ENCODE results near the gene C16orf96. TPM values are rescaled to one million over a fixed set of nuclear protein-coding genes. Genes with fewer than 3 reads are reported as not detected.

Gene C16orf96
- total RNA-seq, 4 donors from 2014 or later: 0.04 to 0.19 (median 0.06) TPM; not detected in 1

- Histone ChIP-seq H3K9me3 (no peaks in the 10 kb centered on the region), H3K4me1 (peaks cover 12 to 45% (median 12%) of the 10 kb centered on the region in 3 donors), H3K27me3 (peaks cover 0 to 15% (median 0%) of the 10 kb centered on the region in 4 donors), H3K27ac (no peak overlapping the region), H3K4me3 (no peak overlapping the region), H3K36me3 (no peaks in the 10 kb centered on the region)
- TF ChIP-seq, protein P1, sequence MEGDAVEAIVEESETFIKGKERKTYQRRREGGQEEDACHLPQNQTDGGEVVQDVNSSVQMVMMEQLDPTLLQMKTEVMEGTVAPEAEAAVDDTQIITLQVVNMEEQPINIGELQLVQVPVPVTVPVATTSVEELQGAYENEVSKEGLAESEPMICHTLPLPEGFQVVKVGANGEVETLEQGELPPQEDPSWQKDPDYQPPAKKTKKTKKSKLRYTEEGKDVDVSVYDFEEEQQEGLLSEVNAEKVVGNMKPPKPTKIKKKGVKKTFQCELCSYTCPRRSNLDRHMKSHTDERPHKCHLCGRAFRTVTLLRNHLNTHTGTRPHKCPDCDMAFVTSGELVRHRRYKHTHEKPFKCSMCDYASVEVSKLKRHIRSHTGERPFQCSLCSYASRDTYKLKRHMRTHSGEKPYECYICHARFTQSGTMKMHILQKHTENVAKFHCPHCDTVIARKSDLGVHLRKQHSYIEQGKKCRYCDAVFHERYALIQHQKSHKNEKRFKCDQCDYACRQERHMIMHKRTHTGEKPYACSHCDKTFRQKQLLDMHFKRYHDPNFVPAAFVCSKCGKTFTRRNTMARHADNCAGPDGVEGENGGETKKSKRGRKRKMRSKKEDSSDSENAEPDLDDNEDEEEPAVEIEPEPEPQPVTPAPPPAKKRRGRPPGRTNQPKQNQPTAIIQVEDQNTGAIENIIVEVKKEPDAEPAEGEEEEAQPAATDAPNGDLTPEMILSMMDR (IDR thresholded peaks at IDR 0.05): no peak
- TF ChIP-seq POLR2A (IDR thresholded peaks at IDR 0.05): no peak
- DNase-seq: no peak
- intact Hi-C loops (cut with DNase I): no loop called here
- WGBS, 2 donors: 39 to 74% methylated on average over 5 of the region's 6 CpGs
These were observed 45.7 kb downstream of the C16orf96 start for GRCh38 chr16:4601864-4602186.

GRCh38 chr16:4602331-4602730 is 46.2 kb downstream of the C16orf96 start:
- WGBS, 2 donors: no CpG with 5 or more reads among the region's 8 CpGs
- Histone ChIP-seq H3K4me1 (peaks cover 9 to 42% (median 12%) of the 10 kb centered on the region in 3 donors), H3K9me3 (no peaks in the 10 kb centered on the region), H3K36me3 (peaks cover 0 to 5% (median 0%) of the 10 kb centered on the region in 3 donors), H3K4me3 (no peak overlapping the region), H3K27ac (no peak overlapping the region), H3K27me3 (peaks cover 0 to 15% (median 0%) of the 10 kb centered on the region in 4 donors)
- no peak for TF ChIP-seq POLR2A (IDR thresholded peaks at IDR 0.05)
- intact Hi-C loops (cut with DNase I): no loop called here
- DNase-seq: no peak

DNA sequence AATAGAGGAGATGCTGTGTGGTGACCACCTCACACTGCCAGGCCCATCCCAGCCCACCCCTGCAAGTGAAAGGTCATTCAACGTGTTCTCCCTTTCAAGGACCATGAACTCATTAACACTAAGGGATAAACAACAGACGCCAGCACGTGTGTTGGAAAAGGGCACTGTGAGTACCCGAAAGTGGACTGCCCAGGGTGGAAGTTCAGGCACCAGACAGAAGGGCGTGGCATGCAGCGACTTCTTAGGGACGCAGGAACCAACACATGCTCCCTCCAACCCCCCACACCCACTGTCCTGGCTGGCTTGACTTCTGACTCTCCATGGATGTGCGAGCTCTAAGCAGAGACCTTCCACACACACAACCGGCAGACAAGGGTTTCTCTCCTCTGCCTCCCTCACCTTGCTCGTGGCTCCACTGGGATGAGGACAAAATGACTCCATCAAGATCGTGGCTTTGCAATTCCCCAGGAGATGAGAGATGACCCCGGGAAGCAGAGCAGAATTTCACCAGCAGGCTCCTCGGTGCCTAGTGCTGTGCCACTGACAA is 47.6 kb downstream of the C16orf96 start:
- Histone ChIP-seq H3K36me3 (peaks cover 0 to 18% (median 6%) of the 10 kb centered on the region in 3 donors), H3K27me3 (peaks cover 0 to 15% (median 0%) of the 10 kb centered on the region in 4 donors)
- 64 to 74% methylated on average over 3 to 7 of the region's 13 CpGs for WGBS, 2 donors

GRCh38 chr16:4604401-4604800 is 48.3 kb downstream of the C16orf96 start:
- no peak for TF ChIP-seq POLR2A (IDR thresholded peaks at IDR 0.05)
- TF ChIP-seq, protein P1 (IDR thresholded peaks at IDR 0.05): no peak
- WGBS, 2 donors: 43% methylated on average over 10 of the region's 15 CpGs; no CpG with 5 or more reads in 1 of the 2 donors
- no peak overlapping the region for H3K4me3 ChIP-seq
- H3K9me3 ChIP-seq: no peaks in the 10 kb centered on the region
- DNase-seq: no peak
- peaks cover 0 to 25% (median 13%) of the 10 kb centered on the region in 3 donors for H3K36me3 ChIP-seq
- H3K27me3 ChIP-seq: peaks cover 0 to 10% (median 0%) of the 10 kb centered on the region in 4 donors
- intact Hi-C loops (cut with DNase I): no loop called here
- H3K4me1 ChIP-seq: peaks cover 9 to 40% (median 12%) of the 10 kb centered on the region in 3 donors
- H3K27ac ChIP-seq: no peak overlapping the region

More for the DNA sequence above, 47.6 kb downstream of the C16orf96 start:
- H3K9me3 ChIP-seq: no peaks in the 10 kb centered on the region
- TF ChIP-seq, protein P1 (IDR thresholded peaks at IDR 0.05): no peak
- no peak for TF ChIP-seq POLR2A (IDR thresholded peaks at IDR 0.05)
- no peak overlapping the region for H3K27ac ChIP-seq
- H3K4me3 ChIP-seq: no peak overlapping the region
- H3K4me1 ChIP-seq: peaks cover 9 to 40% (median 12%) of the 10 kb centered on the region in 3 donors
- DNase-seq: no peak
- intact Hi-C loops (cut with DNase I): no loop called here

- no peaks in the 10 kb centered on the region for H3K9me3 ChIP-seq
- H3K36me3 ChIP-seq: peaks cover 0 to 36% (median 14%) of the 10 kb centered on the region in 3 donors
- no peak overlapping the region for H3K27ac ChIP-seq
- TF ChIP-seq, protein P1 (IDR thresholded peaks at IDR 0.05): no peak
- no peak for TF ChIP-seq POLR2A (IDR thresholded peaks at IDR 0.05)
- H3K4me1 ChIP-seq: peaks cover 13 to 44% (median 14%) of the 10 kb centered on the region in 3 donors
- peaks cover 0 to 8% (median 0%) of the 10 kb centered on the region in 4 donors for H3K27me3 ChIP-seq
- H3K4me3 ChIP-seq: no peak overlapping the region
- DNase-seq: no peak
- 17 to 64% methylated on average over 5 to 8 of the region's 9 CpGs for WGBS, 2 donors
- intact Hi-C loops (cut with DNase I): no loop called here
These were observed 50.2 kb downstream of the C16orf96 start for GRCh38 chr16:4606354-4606753.
